Erythroblast (primary cell): Measurements from ENCODE around the gene CLSTN2.

Experiments
- GATA1 ChIP-seq: IDR thresholded peaks from 2 replicates; pipeline ENCODE4 v1.6.1; 2011; ENCODE audit warnings: low read depth, mild to moderate bottlenecking, control low read depth, low read length, moderate library complexity
- POLR2A ChIP-seq: IDR thresholded peaks from 2 replicates; pipeline ENCODE4 v1.6.1; 2011; ENCODE audit warnings: mild to moderate bottlenecking, low read length

DNA sequence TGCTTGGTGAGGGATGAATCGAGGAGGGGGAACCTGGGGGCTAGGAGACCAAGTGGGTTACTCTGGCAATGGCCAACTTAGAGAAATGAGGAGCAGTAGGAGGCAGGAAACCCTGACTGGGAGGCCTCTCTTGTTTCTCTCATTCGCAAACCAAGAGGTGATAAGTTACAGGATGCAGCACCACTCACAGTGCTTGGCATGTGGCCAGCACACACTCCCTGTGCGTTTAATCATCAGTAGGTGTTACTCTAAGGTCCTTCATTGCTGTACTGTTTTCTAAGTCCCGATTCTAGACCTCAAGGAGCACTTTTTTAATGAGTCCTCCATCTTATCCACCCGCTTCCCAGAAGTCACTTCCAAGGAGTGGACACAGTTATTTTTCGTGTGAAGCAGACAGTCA is 428.8 kb downstream of the CLSTN2 start:
- TF ChIP-seq POLR2A, result no peak
- no peak for TF ChIP-seq GATA1
